HEK293 (cell line): ENCODE data around the gene UFSP1.

ENCODE experiments used
- CTCF ChIA-PET: fragments of 350-600 bp; formaldehyde crosslinking; extraction: SDS; loops from one replicate; lab custom pipeline; 2021; ENCODE audit warnings: antibody characterized with exemption; lab: Yijun Ruan, JAX
- POLR2A ChIA-PET: fragments of 300-600 bp; formaldehyde crosslinking; extraction: SDS; loops from one replicate; lab custom pipeline; 2020; ENCODE audit warnings: antibody characterized with exemption, inconsistent platforms; lab: Yijun Ruan, JAX
- H3K27ac ChIP-seq: fragments of 200-500 bp; sonication (Bioruptor generic); 2 replicates; pipeline ENCODE4 v1.5.1; 2014; ENCODE audit warnings: low read depth, low read length, control low read depth, inconsistent platforms; ENCODE audit errors: extremely low read depth
- H3K36me3 ChIP-seq, 2 experiments: fragments of 200-500 bp in 1 of 2; sonication (Bioruptor generic) in 1 of 2; 1 replicate in 1 of 2; 2 replicates in 1 of 2; pipeline ENCODE4 v1.5.1; 2014 to 2017; ENCODE audit warnings: inconsistent platforms in 2 of 2, low read length in 2 of 2; ENCODE audit not compliant: control insufficient read depth in 2 of 2, insufficient read depth in 1 of 2
- H3K4me1 ChIP-seq: fragments of 200-500 bp; sonication (Bioruptor generic); 2 replicates; pipeline ENCODE4 v1.5.1; 2014; ENCODE audit warnings: mild to moderate bottlenecking, low read length, inconsistent platforms; ENCODE audit not compliant: control insufficient read depth, insufficient read depth
- H3K4me3 ChIP-seq: 2 replicates; pipeline ENCODE4 v1.5.1; 2011; ENCODE audit warnings: low read depth, mild to moderate bottlenecking, control low read depth, low read length, moderate library complexity
- H3K9me3 ChIP-seq: fragments of 200-500 bp; sonication (Bioruptor generic); 2 replicates; pipeline ENCODE4 v1.5.1; 2014; ENCODE audit warnings: low read depth, low read length, inconsistent platforms; ENCODE audit not compliant: control insufficient read depth, insufficient read depth
- EGR2 ChIP-seq: fragments of 450-650 bp; formaldehyde crosslinking; IDR thresholded peaks from 2 replicates; pipeline ENCODE4 v1.5.1; 2016; ENCODE audit warnings: low read depth, missing biosample characterization, missing genetic modification characterization
- GFI1B ChIP-seq: fragments of 450-650 bp; formaldehyde crosslinking; IDR thresholded peaks from 2 replicates; pipeline ENCODE4 v1.5.1; 2016; ENCODE audit warnings: missing biosample characterization, missing genetic modification characterization
- KLF8 ChIP-seq: fragments of 450-650 bp; formaldehyde crosslinking; IDR thresholded peaks from 2 replicates; pipeline ENCODE4 v1.5.1; 2016; ENCODE audit warnings: missing biosample characterization, missing genetic modification characterization
- PRDM1 ChIP-seq: fragments of 450-650 bp; formaldehyde crosslinking; IDR thresholded peaks from 2 replicates; pipeline ENCODE4; 2016; ENCODE audit warnings: missing biosample characterization, missing genetic modification characterization
- SALL2 ChIP-seq: fragments of 450-650 bp; formaldehyde crosslinking; IDR thresholded peaks from 2 replicates; pipeline ENCODE4 v1.5.0; 2017; ENCODE audit warnings: missing biosample characterization, mild to moderate bottlenecking, missing genetic modification characterization, borderline replicate concordance
- SP2 ChIP-seq: fragments of 450-650 bp; formaldehyde crosslinking; IDR thresholded peaks from 2 replicates; pipeline ENCODE4 v1.5.1; 2016; ENCODE audit warnings: missing biosample characterization, missing genetic modification characterization
- SP3 ChIP-seq: fragments of 450-650 bp; formaldehyde crosslinking; IDR thresholded peaks from 2 replicates; pipeline ENCODE4 v1.5.1; 2016; ENCODE audit warnings: missing biosample characterization, missing genetic modification characterization
- ZBTB49 ChIP-seq: fragments of 450-650 bp; formaldehyde crosslinking; IDR thresholded peaks from 2 replicates; pipeline ENCODE4 v1.5.1; 2016; ENCODE audit warnings: missing biosample characterization, missing genetic modification characterization, low read depth
- ZFHX2 ChIP-seq: fragments of 450-650 bp; formaldehyde crosslinking; conservative IDR thresholded peaks from 2 replicates; pipeline ENCODE4 v1.5.1; 2016; ENCODE audit warnings: missing biosample characterization, missing genetic modification characterization
- ZNF121 ChIP-seq: fragments of 450-650 bp; formaldehyde crosslinking; IDR thresholded peaks from 2 replicates; pipeline ENCODE4 v1.5.1; 2016; ENCODE audit warnings: missing biosample characterization, missing genetic modification characterization
- ZNF350 ChIP-seq: fragments of 450-650 bp; formaldehyde crosslinking; IDR thresholded peaks from 2 replicates; pipeline ENCODE4 v1.5.0; 2017; ENCODE audit warnings: missing biosample characterization, mild to moderate bottlenecking, missing genetic modification characterization
- ZNF366 ChIP-seq: fragments of 450-650 bp; formaldehyde crosslinking; conservative IDR thresholded peaks from 2 replicates; pipeline ENCODE4 v1.5.1; 2016; ENCODE audit warnings: missing biosample characterization, missing genetic modification characterization
- ZNF529 ChIP-seq: fragments of 450-650 bp; formaldehyde crosslinking; IDR thresholded peaks from 2 replicates; pipeline ENCODE4 v1.5.1; 2017; ENCODE audit warnings: missing genetic modification characterization, missing biosample characterization; ENCODE audit not compliant: insufficient replicate concordance
- ZNF660 ChIP-seq: fragments of 450-650 bp; IDR thresholded peaks from 2 replicates; pipeline ENCODE4 v1.5.1; 2018; ENCODE audit warnings: missing biosample characterization, mild to moderate bottlenecking, missing genetic modification characterization
- ZSCAN23 ChIP-seq: fragments of 450-650 bp; formaldehyde crosslinking; IDR thresholded peaks from 2 replicates; pipeline ENCODE4 v1.5.1; 2016; ENCODE audit warnings: missing biosample characterization, missing genetic modification characterization
- TF ChIP-seq, protein P1 (sequence below): fragments of 450-650 bp; IDR thresholded peaks from 2 replicates; pipeline ENCODE4 v1.5.1; 2018; ENCODE audit warnings: missing biosample characterization, missing genetic modification characterization
- TF ChIP-seq, protein P2 (sequence below): fragments of 450-650 bp; formaldehyde crosslinking; IDR thresholded peaks from 2 replicates; pipeline ENCODE4 v1.5.1; 2016; ENCODE audit warnings: missing biosample characterization, missing genetic modification characterization
- TF ChIP-seq, protein P3 (sequence below): sonication (generic); formaldehyde crosslinking; IDR thresholded peaks from 2 replicates; pipeline ENCODE4 v1.8.1; 2022; ENCODE audit warnings: mild to moderate bottlenecking, moderate library complexity, missing genetic modification reagents

UFSP1 gene

DNA sequence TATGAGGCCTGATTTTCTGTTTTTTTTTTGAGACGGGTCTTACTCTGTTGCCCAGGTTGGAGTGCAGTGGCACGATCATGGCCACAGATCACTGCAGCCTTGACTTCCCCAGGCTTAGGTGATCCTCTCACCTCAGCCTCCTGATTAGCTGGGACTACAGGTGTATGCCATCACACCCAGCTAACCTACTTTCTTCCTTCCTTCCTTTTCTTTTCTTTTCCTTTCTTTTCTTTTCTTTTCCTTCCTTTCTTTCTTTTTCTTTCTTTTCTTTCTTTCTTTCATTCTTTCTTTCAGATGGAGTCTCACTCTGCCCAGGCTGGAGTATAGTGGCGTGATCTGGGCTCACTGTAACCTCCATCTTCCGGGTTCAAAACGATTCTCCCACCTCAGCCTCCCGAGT is 10.8 kb downstream of the UFSP1 start:
- Histone ChIP-seq H3K27ac (no peak overlapping the region), H3K4me3 (no peak overlapping the region), H3K9me3 (no peaks in the 10 kb centered on the region), H3K36me3 (peaks cover 53 to 77% of the 10 kb centered on the region in 2 experiments), H3K4me1 (no peaks in the 10 kb centered on the region)
- POLR2A ChIA-PET = interaction anchor here (8.1 kb wide), 1 partner anchor 9 kb away, joined by 198 read pairs; the partner anchor contains the start of gene UFSP1
- CTCF ChIA-PET = interaction anchor here (1.3 to 1.4 kb wide), 2 partner anchors 9 to 16 kb away, joined by 4 read pairs; no protein-coding TSS in a partner anchor
- TF ChIP-seq ZNF529 (tag by site-specific recombination) (no peak), SP2 (no peak), ZNF366 (tag by site-specific recombination) (peak; percentile 91), KLF8 (tag by site-specific recombination) (no peak), ZNF350 (tag by site-specific recombination) (no peak), SP3 (tag by site-specific recombination) (no peak), ZBTB49 (tag by site-specific recombination) (no peak), ZNF121 (0 out of 2 replicates have a peak, but pooled peaks have one; percentile 46), PRDM1 (tag by site-specific recombination) (peak; percentile 92), GFI1B (tag by site-specific recombination) (no peak), SALL2 (tag by site-specific recombination) (no peak), ZSCAN23 (tag by site-specific recombination) (no peak)
- TF ChIP-seq, protein P1, sequence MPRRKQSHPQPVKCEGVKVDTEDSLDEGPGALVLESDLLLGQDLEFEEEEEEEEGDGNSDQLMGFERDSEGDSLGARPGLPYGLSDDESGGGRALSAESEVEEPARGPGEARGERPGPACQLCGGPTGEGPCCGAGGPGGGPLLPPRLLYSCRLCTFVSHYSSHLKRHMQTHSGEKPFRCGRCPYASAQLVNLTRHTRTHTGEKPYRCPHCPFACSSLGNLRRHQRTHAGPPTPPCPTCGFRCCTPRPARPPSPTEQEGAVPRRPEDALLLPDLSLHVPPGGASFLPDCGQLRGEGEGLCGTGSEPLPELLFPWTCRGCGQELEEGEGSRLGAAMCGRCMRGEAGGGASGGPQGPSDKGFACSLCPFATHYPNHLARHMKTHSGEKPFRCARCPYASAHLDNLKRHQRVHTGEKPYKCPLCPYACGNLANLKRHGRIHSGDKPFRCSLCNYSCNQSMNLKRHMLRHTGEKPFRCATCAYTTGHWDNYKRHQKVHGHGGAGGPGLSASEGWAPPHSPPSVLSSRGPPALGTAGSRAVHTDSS = no peak
- TF ChIP-seq, protein P2, sequence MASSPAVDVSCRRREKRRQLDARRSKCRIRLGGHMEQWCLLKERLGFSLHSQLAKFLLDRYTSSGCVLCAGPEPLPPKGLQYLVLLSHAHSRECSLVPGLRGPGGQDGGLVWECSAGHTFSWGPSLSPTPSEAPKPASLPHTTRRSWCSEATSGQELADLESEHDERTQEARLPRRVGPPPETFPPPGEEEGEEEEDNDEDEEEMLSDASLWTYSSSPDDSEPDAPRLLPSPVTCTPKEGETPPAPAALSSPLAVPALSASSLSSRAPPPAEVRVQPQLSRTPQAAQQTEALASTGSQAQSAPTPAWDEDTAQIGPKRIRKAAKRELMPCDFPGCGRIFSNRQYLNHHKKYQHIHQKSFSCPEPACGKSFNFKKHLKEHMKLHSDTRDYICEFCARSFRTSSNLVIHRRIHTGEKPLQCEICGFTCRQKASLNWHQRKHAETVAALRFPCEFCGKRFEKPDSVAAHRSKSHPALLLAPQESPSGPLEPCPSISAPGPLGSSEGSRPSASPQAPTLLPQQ (tag by site-specific recombination) = no peak
- TF ChIP-seq, protein P3, sequence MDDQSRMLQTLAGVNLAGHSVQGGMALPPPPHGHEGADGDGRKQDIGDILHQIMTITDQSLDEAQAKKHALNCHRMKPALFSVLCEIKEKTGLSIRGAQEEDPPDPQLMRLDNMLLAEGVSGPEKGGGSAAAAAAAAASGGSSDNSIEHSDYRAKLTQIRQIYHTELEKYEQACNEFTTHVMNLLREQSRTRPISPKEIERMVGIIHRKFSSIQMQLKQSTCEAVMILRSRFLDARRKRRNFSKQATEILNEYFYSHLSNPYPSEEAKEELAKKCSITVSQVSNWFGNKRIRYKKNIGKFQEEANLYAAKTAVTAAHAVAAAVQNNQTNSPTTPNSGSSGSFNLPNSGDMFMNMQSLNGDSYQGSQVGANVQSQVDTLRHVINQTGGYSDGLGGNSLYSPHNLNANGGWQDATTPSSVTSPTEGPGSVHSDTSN (CRISPR knock-in tag) = no peak

DNA sequence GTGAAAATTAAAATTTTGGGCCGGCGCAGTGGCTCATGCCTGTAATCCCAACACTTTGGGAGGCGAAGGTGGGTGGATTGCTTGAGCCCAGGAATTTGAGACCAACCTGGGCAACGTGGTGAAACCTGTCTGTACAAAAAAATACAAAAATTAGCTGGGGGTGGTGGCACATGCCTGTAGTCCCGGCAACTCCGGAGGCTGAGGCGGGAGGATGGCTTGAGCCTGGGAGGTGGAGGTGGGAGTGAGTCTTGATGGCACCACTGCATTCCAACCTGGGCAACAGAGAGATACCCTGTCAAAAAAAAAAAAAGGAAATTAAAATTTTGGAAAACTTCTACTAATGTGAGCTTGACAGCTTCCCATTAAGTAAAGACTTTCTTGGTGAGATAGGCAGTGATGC is 11.5 kb downstream of the UFSP1 start:
- no peak overlapping the region for H3K27ac ChIP-seq
- ChIA-PET CTCF (interaction anchor here (1.1 to 1.4 kb wide), 3 partner anchors 9 to 252 kb away, joined by 3 to 4 read pairs (median 4); no protein-coding TSS in a partner anchor), POLR2A (interaction anchor here (0.8 to 8.1 kb wide), 2 partner anchors 9 to 72 kb away, joined by 5 to 198 read pairs; partner anchors contain the start of gene UFSP1)
- H3K9me3 ChIP-seq = no peaks in the 10 kb centered on the region
- peaks cover 46 to 76% of the 10 kb centered on the region in 2 experiments for H3K36me3 ChIP-seq
- no peaks in the 10 kb centered on the region for H3K4me1 ChIP-seq
- TF ChIP-seq ZNF660 = no peak
- peak; percentile 69; the same call in 1 of the 2 replicates for TF ChIP-seq ZFHX2 (tag by site-specific recombination)
- TF ChIP-seq EGR2 (tag by site-specific recombination) = peak; percentile 60
- H3K4me3 ChIP-seq = no peak overlapping the region
